K562 (cell line): Measurements from ENCODE around the gene SPRTN. TPM values are rescaled to one million over a fixed set of nuclear protein-coding genes. Genes with fewer than 3 reads are reported as not detected.

Source experiments
- CHD7 ChIP-seq: fragments of 200-600 bp; sonication (generic); IDR thresholded peaks from one replicate; pipeline ENCODE4 v1.6.1; 2012; ENCODE audit warnings: mild to moderate bottlenecking, low read depth, low read length, inconsistent platforms
- polyA plus RNA-seq, 8 experiments: library from polyadenylated mRNA; depleted of rRNA in 4 of 8; stranded (reverse) in 5 of 8; unstranded in 3 of 8; fragments of >200 nt; fragmentation: Nextera tagmentation in 2 of 8; fragmentation: Illumina TruSeq in 1 of 8; extraction: Ambion mirVana in 2 of 8; extraction: Trizol in 1 of 8; gene quantifications; 2 replicates each; pipeline versions ENCODE4 v1.2.1 to v1.2.3, GENCODE V29; 2011 to 2014; ENCODE audit warnings: inconsistent platforms in 1 of 8, missing spikeins in 1 of 8
- total RNA-seq, 7 experiments: library from RNA; depleted of rRNA in 6 of 7; stranded (reverse); fragments of >200 nt in 6 of 7; fragmentation: Illumina TruSeq in 2 of 7; extraction: Trizol in 2 of 7; gene quantifications; 2 replicates each; pipeline versions ENCODE4 v1.2.1 to v1.2.3, GENCODE V29; 2011 to 2021; ENCODE audit warnings: low replicate concordance in 1 of 7

SPRTN gene
- total and polyA plus RNA-seq, 9 of the 15 experiments (the other 6 are each of a cell fraction or from before 2014, with no cell fraction given): 8.1 to 32.5 (median 21.2) TPM

GRCh38 chr1:231357831-231358354 lies 19.8 kb downstream of the SPRTN start (continued):
- no peak for TF ChIP-seq CHD7
